Ascending aorta (tissue), 2 donors: ENCODE measurements around the gene CNNM2. TPM values are rescaled to one million over a fixed set of nuclear protein-coding genes. Genes with fewer than 3 reads are reported as not detected.
"Not testable (repeated sequence)": the region's sequence is repeated elsewhere in the genome, so short reads cannot be mapped to it uniquely, and the experiment has no call there.

Experiments used
- DNase-seq, 2 donors: peaks; one replicate each; pipeline ENCODE4 v3.0.0-alpha.2; 2019; ENCODE audit warnings: low spot score in 2 of 2
- H3K27ac ChIP-seq, 2 donors: fragments of 200-600 bp; sonication (generic); one replicate each; pipeline ENCODE4 v1.5.1; 2016 to 2017; ENCODE audit warnings: mild to moderate bottlenecking in 1 of 2
- H3K27me3 ChIP-seq: fragments of 200-600 bp; sonication (generic); one replicate; pipeline ENCODE4 v1.5.1; 2017
- H3K36me3 ChIP-seq, 2 donors: fragments of 200-600 bp; sonication (generic); one replicate each; pipeline ENCODE4 v1.5.1; 2016
- H3K4me1 ChIP-seq, 2 donors: fragments of 200-600 bp; sonication (generic); one replicate each; pipeline ENCODE4 v1.5.1; 2016 to 2017; ENCODE audit warnings: mild to moderate bottlenecking in 1 of 2
- H3K4me3 ChIP-seq, 2 donors: fragments of 200-600 bp; sonication (generic); one replicate each; pipeline ENCODE4 v1.5.1; 2016 to 2017; ENCODE audit warnings: mild to moderate bottlenecking in 1 of 2
- H3K9me3 ChIP-seq, 2 donors: fragments of 200-600 bp; sonication (generic); one replicate each; pipeline ENCODE4 v1.5.1; 2016
- CTCF ChIP-seq, 3 experiments: fragments of 200-600 bp in 2 of 3; fragments of 450-650 bp in 1 of 3; sonication (generic) in 2 of 3; IDR thresholded peaks; one replicate each; pipeline ENCODE4 v1.5.1; 2016 to 2019; ENCODE audit warnings: antibody characterized with exemption in 3 of 3, mild to moderate bottlenecking in 1 of 3, moderate library complexity in 1 of 3
- intact Hi-C: fragments of 100-400 bp; cut with DNase I; formaldehyde crosslinking; loops from one replicate; pipeline ENCODE4 v1.15.1; 2023
- total RNA-seq: library from RNA; depleted of rRNA; stranded (reverse); fragments of >200 nt; gene quantifications from one replicate; pipeline ENCODE4 v1.1.0, GENCODE V29; 2016

Gene CNNM2
- total RNA-seq, 1 donor from 2014 or later = 18.7 TPM

- intact Hi-C loops = no loop called here
- no peak for DNase-seq
These were observed 45.1 kb downstream of the CNNM2 start for GRCh38 chr10:102962951-102963755.

DNA sequence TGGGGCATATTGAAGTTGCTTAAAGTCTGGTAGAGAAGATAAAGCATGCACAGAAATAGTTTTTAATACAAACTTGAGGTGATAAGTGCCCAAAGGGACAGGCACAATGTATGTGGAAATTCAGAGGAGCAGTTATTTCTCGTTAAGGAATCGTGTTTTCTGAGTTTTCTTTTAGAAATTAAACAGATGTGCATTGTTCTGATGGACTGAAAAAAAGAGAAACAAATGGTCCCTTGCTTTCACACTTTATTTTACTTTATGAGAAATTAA lies 45.6 kb downstream of the CNNM2 start:
- TF ChIP-seq CTCF (IDR thresholded peaks at IDR 0.05) = no peak
- Histone ChIP-seq H3K36me3 (no peaks in the 10 kb centered on the region), H3K9me3 (no peaks in the 10 kb centered on the region), H3K27me3 (no peaks in the 10 kb centered on the region), H3K4me1 (peaks cover 2% of the 10 kb centered on the region in 2 donors), H3K27ac (no peak overlapping the region), H3K4me3 (no peak overlapping the region)
- intact Hi-C loops = no loop called here
- DNase-seq = no peak

More at GRCh38 chr10:102962951-102963755, 45.1 kb downstream of the CNNM2 start:
- no peak overlapping the region for H3K27ac ChIP-seq
- H3K9me3 ChIP-seq = no peaks in the 10 kb centered on the region
- H3K4me3 ChIP-seq = no peak overlapping the region
- no peaks in the 10 kb centered on the region for H3K36me3 ChIP-seq
- H3K4me1 ChIP-seq = peaks cover 2% of the 10 kb centered on the region in 2 donors
- H3K27me3 ChIP-seq = no peaks in the 10 kb centered on the region
- TF ChIP-seq CTCF (IDR thresholded peaks at IDR 0.05) = no peak

DNA sequence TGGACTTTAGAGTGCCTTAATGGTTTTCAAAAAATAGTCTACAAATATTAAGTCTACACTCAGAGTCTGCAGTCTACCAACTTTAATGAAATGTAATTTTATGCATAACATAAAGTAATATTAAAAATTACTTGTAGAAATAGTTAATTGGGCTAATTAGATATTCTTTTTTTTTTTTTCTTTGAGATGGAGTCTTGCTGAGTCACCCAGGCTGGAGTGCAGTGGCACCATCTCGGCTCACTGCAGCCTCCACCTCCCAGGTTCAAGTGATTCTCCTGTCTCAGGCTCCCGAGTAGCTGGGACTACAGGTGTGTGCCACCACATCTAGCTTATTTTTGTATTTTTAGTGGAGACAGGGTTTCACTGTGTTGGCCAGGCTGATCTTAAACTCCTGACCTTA lies 46.0 kb downstream of the CNNM2 start:
- H3K36me3 ChIP-seq, H3K27ac ChIP-seq, H3K27me3 ChIP-seq, H3K4me1 ChIP-seq, intact Hi-C loops, DNase-seq, H3K9me3 ChIP-seq, H3K4me3 ChIP-seq: not testable (repeated sequence)

GRCh38 chr10:102964713-102965112 lies 46.6 kb downstream of the CNNM2 start:
- TF ChIP-seq CTCF (IDR thresholded peaks at IDR 0.05) = no peak
- intact Hi-C loops = no loop called here
- Histone ChIP-seq H3K4me1 (peaks cover 2% of the 10 kb centered on the region in 2 donors), H3K27me3 (no peaks in the 10 kb centered on the region), H3K27ac (no peak overlapping the region), H3K4me3 (no peak overlapping the region), H3K36me3 (no peaks in the 10 kb centered on the region), H3K9me3 (no peaks in the 10 kb centered on the region)
- no peak for DNase-seq

GRCh38 chr10:102965311-102965851 lies 47.3 kb downstream of the CNNM2 start:
- peaks cover 2% of the 10 kb centered on the region in 2 donors for H3K4me1 ChIP-seq
- no peak for TF ChIP-seq CTCF (IDR thresholded peaks at IDR 0.05)
- intact Hi-C loops = no loop called here
- no peaks in the 10 kb centered on the region for H3K27me3 ChIP-seq
- H3K4me3 ChIP-seq = peak overlapping the region in 1 of 2 donors; percentile 24
- no peaks in the 10 kb centered on the region for H3K9me3 ChIP-seq
- no peaks in the 10 kb centered on the region for H3K36me3 ChIP-seq
- no peak overlapping the region for H3K27ac ChIP-seq
- no peak for DNase-seq

- no peak for DNase-seq
- Histone ChIP-seq H3K27me3 (no peaks in the 10 kb centered on the region), H3K4me3 (no peak overlapping the region), H3K36me3 (no peaks in the 10 kb centered on the region), H3K4me1 (peaks cover 2% of the 10 kb centered on the region in 2 donors), H3K9me3 (no peaks in the 10 kb centered on the region), H3K27ac (no peak overlapping the region)
- intact Hi-C loops = no loop called here
- TF ChIP-seq CTCF (IDR thresholded peaks at IDR 0.05) = no peak
These were observed 49.0 kb downstream of the CNNM2 start for GRCh38 chr10:102967123-102967522.
